GM12892 (cell line): ENCODE measurements around the gene HORMAD1.

ENCODE experiments used
- POLR2A ChIP-seq: IDR thresholded peaks from 2 replicates; pipeline ENCODE4 v1.6.1; 2011; ENCODE audit warnings: low read depth, low read length, control low read depth
- POLR2AphosphoS5 ChIP-seq: IDR thresholded peaks from 2 replicates; pipeline ENCODE4 v1.6.1; 2011; ENCODE audit warnings: low read depth, low read length, control low read depth
- TAF1 ChIP-seq: IDR thresholded peaks from 2 replicates; pipeline ENCODE4 v1.6.1; 2011; ENCODE audit warnings: low read depth, mild to moderate bottlenecking, control low read depth, low read length, borderline replicate concordance

DNA sequence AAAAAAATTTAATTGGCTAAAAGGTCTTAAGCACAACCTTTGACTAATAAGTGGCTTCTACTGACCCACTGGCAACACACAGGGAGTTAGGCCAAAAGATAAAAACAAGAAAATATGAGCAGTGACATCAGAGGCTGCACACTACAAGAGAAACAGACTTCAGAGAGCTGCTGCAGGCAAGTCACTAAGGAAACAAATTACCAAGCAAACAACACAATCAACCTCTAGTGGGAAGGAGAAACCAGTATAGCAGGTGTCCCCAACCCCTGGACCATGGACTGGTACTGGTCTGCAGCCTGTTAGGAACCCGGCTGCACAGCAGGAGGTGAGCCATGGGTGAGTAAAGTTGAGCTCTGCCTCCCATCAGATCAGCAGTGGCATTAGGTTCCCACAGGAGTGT, 70.5 kb downstream of the HORMAD1 start:
- no peak for TF ChIP-seq POLR2A
- TF ChIP-seq POLR2AphosphoS5 = no peak
- TF ChIP-seq TAF1 = no peak
